Body of pancreas (tissue), 4 donors: ENCODE results near the gene EXTL1. TPM values are rescaled to one million over a fixed set of nuclear protein-coding genes. Genes with fewer than 3 reads are reported as not detected.
A peak's percentile ranks its signal among the peaks of the same experiment; 100 is the strongest.

Source experiments
- ATAC-seq: fragments of 150-250 bp; one replicate; pipeline ENCODE4 v1.9.1; 2016
- DNase-seq, 4 donors: peaks; one replicate each; pipeline ENCODE4 v3.0.0-alpha.2; 2019
- H3K27ac ChIP-seq, 4 donors: fragments of 200-600 bp; sonication (generic); 1 replicate in 3 of 4; 2 replicates in 1 of 4; pipeline versions ENCODE4 v1.5.1 to v1.6.1; 2016 to 2019; ENCODE audit warnings: mild to moderate bottlenecking in 1 of 4, mixed read lengths in 1 of 4, moderate library complexity in 1 of 4
- H3K27me3 ChIP-seq, 2 donors: fragments of 200-600 bp; sonication (generic); one replicate each; pipeline ENCODE4 v1.6.0; 2016; ENCODE audit warnings: mild to moderate bottlenecking in 1 of 2
- H3K36me3 ChIP-seq, 2 donors: fragments of 200-600 bp; sonication (generic); replicated peaks in 1 of 2; 2 replicates each; pipeline ENCODE4 v1.5.1; 2016; ENCODE audit warnings: low read depth in 2 of 2; ENCODE audit not compliant: insufficient read depth in 1 of 2
- H3K4me1 ChIP-seq: fragments of 200-600 bp; sonication (generic); one replicate; pipeline ENCODE4 v1.6.0; 2016
- H3K4me3 ChIP-seq, 2 donors: fragments of 200-600 bp; sonication (generic); 1 replicate in 1 of 2; 2 replicates in 1 of 2; pipeline ENCODE4 v1.5.1; 2016 to 2019
- H3K9me3 ChIP-seq, 3 donors: fragments of 200-600 bp; sonication (generic); 1 replicate in 2 of 3; 2 replicates in 1 of 3; pipeline ENCODE4 v1.5.1; 2016
- CTCF ChIP-seq, 7 experiments: fragments of 450-650 bp in 4 of 7; fragments of 200-600 bp in 3 of 7; sonication (generic) in 3 of 7; IDR thresholded peaks; one replicate each; pipeline ENCODE4 v1.5.1; 2016 to 2019; ENCODE audit warnings: antibody characterized with exemption in 7 of 7
- POLR2A ChIP-seq, 3 donors: fragments of 450-650 bp; IDR thresholded peaks; one replicate each; pipeline ENCODE4 v1.6.1; 2016; ENCODE audit warnings: antibody characterized with exemption in 3 of 3, mild to moderate bottlenecking in 2 of 3
- WGBS, 2 donors: methylation state at CpG; one replicate each; pipeline ENCODE4 v1.1.5; 2017; 5-methylcytosine and 5-hydroxymethylcytosine counted together
- intact Hi-C: fragments of 100-400 bp; cut with DNase I; formaldehyde crosslinking; loops from one replicate; pipeline ENCODE4 v1.15.1; 2023
- total RNA-seq, 2 donors: library from RNA; depleted of rRNA; stranded (reverse); fragments of >200 nt; gene quantifications; one replicate each; pipeline ENCODE4 v1.1.0, GENCODE V29; 2016

Gene EXTL1
- total RNA-seq, 2 donors from 2014 or later: not detected

GRCh38 chr1:26006710-26007109 lies 14.9 kb upstream of the EXTL1 start:
- TF ChIP-seq POLR2A (IDR thresholded peaks at IDR 0.05): no peak
- no peak for TF ChIP-seq CTCF (IDR thresholded peaks at IDR 0.05)
- H3K27ac ChIP-seq: no peak overlapping the region
- 88 to 94% methylated on average over 16 of the region's 16 CpGs for WGBS, 2 donors
- H3K9me3 ChIP-seq: no peaks in the 10 kb centered on the region
- H3K27me3 ChIP-seq: no peaks in the 10 kb centered on the region
- ATAC-seq (no peak), DNase-seq (no peak)
- intact Hi-C loops: loop anchor here (10.0 kb wide), 1 partner anchor 172 kb away; no protein-coding TSS in a partner anchor
- no peak overlapping the region for H3K4me3 ChIP-seq
- peaks cover 6% of the 10 kb centered on the region for H3K4me1 ChIP-seq
- no peaks in the 10 kb centered on the region for H3K36me3 ChIP-seq

- TF ChIP-seq POLR2A (IDR thresholded peaks at IDR 0.05) (no peak), CTCF (IDR thresholded peaks at IDR 0.05) (no peak)
- H3K36me3 ChIP-seq: no peaks in the 10 kb centered on the region
- DNase-seq (no peak), ATAC-seq (no peak)
- intact Hi-C loops: loop anchor here (10.0 kb wide), 1 partner anchor 175 kb away; no protein-coding TSS in a partner anchor
- WGBS, 2 donors: 65 to 66% methylated on average over 6 of the region's 6 CpGs
- peaks cover 16% of the 10 kb centered on the region for H3K4me1 ChIP-seq
- no peak overlapping the region for H3K4me3 ChIP-seq
- H3K27ac ChIP-seq: no peak overlapping the region
- no peaks in the 10 kb centered on the region for H3K9me3 ChIP-seq
- no peaks in the 10 kb centered on the region for H3K27me3 ChIP-seq
Observed at GRCh38 chr1:26009796-26010447, 11.7 kb upstream of the EXTL1 start.

- Histone ChIP-seq H3K4me1 (peaks cover 11% of the 10 kb centered on the region), H3K4me3 (no peak overlapping the region), H3K9me3 (no peaks in the 10 kb centered on the region), H3K27ac (no peak overlapping the region), H3K36me3 (no peaks in the 10 kb centered on the region), H3K27me3 (no peaks in the 10 kb centered on the region)
- no peak for DNase-seq
- 72 to 79% methylated on average over 3 of the region's 3 CpGs for WGBS, 2 donors
- ATAC-seq: no peak
- intact Hi-C loops: no loop called here
- TF ChIP-seq CTCF (IDR thresholded peaks at IDR 0.05) (no peak), POLR2A (IDR thresholded peaks at IDR 0.05) (no peak)
Observed at GRCh38 chr1:26010825-26011224, 10.8 kb upstream of the EXTL1 start.

- Histone ChIP-seq H3K36me3 (no peaks in the 10 kb centered on the region), H3K27me3 (no peaks in the 10 kb centered on the region), H3K4me1 (peaks cover 11% of the 10 kb centered on the region), H3K9me3 (no peaks in the 10 kb centered on the region), H3K27ac (no peak overlapping the region), H3K4me3 (no peak overlapping the region)
- DNase-seq: peak in 1 of 4 donors; percentile 52
- intact Hi-C loops: no loop called here
- ATAC-seq: no peak
- WGBS, 2 donors: 13 to 29% methylated on average over 1 to 3 of the region's 3 CpGs
- TF ChIP-seq POLR2A (IDR thresholded peaks at IDR 0.05) (no peak), CTCF (IDR thresholded peaks at IDR 0.05) (no peak)
Observed at GRCh38 chr1:26012864-26013263, 8.7 kb upstream of the EXTL1 start.

- WGBS, 2 donors: 84 to 94% methylated on average over 2 of the region's 2 CpGs
Observed at GRCh38 chr1:26014179-26014578, 7.4 kb upstream of the EXTL1 start.

More at GRCh38 chr1:26014179-26014578, 7.4 kb upstream of the EXTL1 start:
- intact Hi-C loops: no loop called here
- ATAC-seq (no peak), DNase-seq (no peak)
- no peaks in the 10 kb centered on the region for H3K27me3 ChIP-seq
- H3K36me3 ChIP-seq: no peaks in the 10 kb centered on the region
- H3K27ac ChIP-seq: no peak overlapping the region
- no peak overlapping the region for H3K4me3 ChIP-seq
- peaks cover 11% of the 10 kb centered on the region for H3K4me1 ChIP-seq
- TF ChIP-seq POLR2A (IDR thresholded peaks at IDR 0.05) (no peak), CTCF (IDR thresholded peaks at IDR 0.05) (no peak)
- H3K9me3 ChIP-seq: no peaks in the 10 kb centered on the region
